H9 (cell line): ENCODE data around the gene JAG2. TPM values are rescaled to one million over a fixed set of nuclear protein-coding genes. Genes with fewer than 3 reads are reported as not detected.

Experiments used
- DNase-seq: peaks from one replicate; pipeline ENCODE4 v3.0.0-alpha.2; 2017
- H2AFZ ChIP-seq: one replicate; pipeline ENCODE4 v1.6.1; 2013; ENCODE audit warnings: mild to moderate bottlenecking, low read length, control low read depth, moderate library complexity
- H2AK5ac ChIP-seq: 2 replicates; pipeline ENCODE4 v1.6.1; 2013; ENCODE audit warnings: low read length, control low read depth, mixed read lengths; ENCODE audit not compliant: insufficient read length
- H2BK120ac ChIP-seq: one replicate; pipeline ENCODE4 v1.6.1; 2013; ENCODE audit warnings: low read depth, mild to moderate bottlenecking, low read length, control low read depth, inconsistent platforms; ENCODE audit not compliant: poor library complexity, severe bottlenecking
- H2BK12ac ChIP-seq: 2 replicates; pipeline ENCODE4 v1.6.1; 2013; ENCODE audit warnings: low read length, control low read depth, mixed read lengths, low read depth; ENCODE audit not compliant: insufficient read length
- H2BK15ac ChIP-seq: 2 replicates; pipeline ENCODE4 v1.6.1; 2013; ENCODE audit warnings: low read depth, low read length, control low read depth
- H2BK20ac ChIP-seq: one replicate; pipeline ENCODE4 v1.6.1; 2013; ENCODE audit warnings: low read depth, mild to moderate bottlenecking, low read length, control low read depth, inconsistent platforms; ENCODE audit not compliant: poor library complexity, severe bottlenecking
- H2BK5ac ChIP-seq: 2 replicates; pipeline ENCODE4 v1.6.1; 2013; ENCODE audit warnings: low read length, control low read depth, mixed read lengths; ENCODE audit not compliant: insufficient read length
- H3K14ac ChIP-seq: 2 replicates; pipeline ENCODE4 v1.6.1; 2013; ENCODE audit warnings: low read length, control low read depth; ENCODE audit not compliant: insufficient read depth
- H3K18ac ChIP-seq: 2 replicates; pipeline ENCODE4 v1.6.1; 2013; ENCODE audit warnings: low read depth, mild to moderate bottlenecking, mixed read lengths, low read length, control low read depth; ENCODE audit not compliant: insufficient read length
- H3K23ac ChIP-seq: 2 replicates; pipeline ENCODE4 v1.6.1; 2013; ENCODE audit warnings: low read length, control low read depth, mixed read lengths, low read depth; ENCODE audit not compliant: insufficient read length
- H3K23me2 ChIP-seq: 2 replicates; pipeline ENCODE4 v1.6.1; 2013; ENCODE audit warnings: low read depth, mild to moderate bottlenecking, mixed read lengths, low read length, control low read depth; ENCODE audit not compliant: insufficient read length, poor library complexity, severe bottlenecking
- H3K27ac ChIP-seq: 2 replicates; pipeline ENCODE4 v1.5.1; 2013; ENCODE audit warnings: low read length, control low read depth, mixed read lengths, low read depth; ENCODE audit not compliant: insufficient read length
- H3K27me3 ChIP-seq: 2 replicates; pipeline ENCODE4 v1.6.1; 2013; ENCODE audit warnings: low read length, control low read depth, inconsistent platforms; ENCODE audit not compliant: insufficient read depth
- H3K4ac ChIP-seq: 2 replicates; pipeline ENCODE4 v1.6.1; 2013; ENCODE audit warnings: low read depth, mild to moderate bottlenecking, control low read depth, inconsistent platforms, low read length, moderate library complexity
- H3K4me1 ChIP-seq: 2 replicates; pipeline ENCODE4 v1.6.1; 2013; ENCODE audit warnings: low read length, control low read depth, inconsistent platforms; ENCODE audit not compliant: insufficient read depth
- H3K4me2 ChIP-seq: 2 replicates; pipeline ENCODE4 v1.6.1; 2013; ENCODE audit warnings: low read length, control low read depth, mixed read lengths; ENCODE audit not compliant: insufficient read length, insufficient read depth
- H3K56ac ChIP-seq: 2 replicates; pipeline ENCODE4 v1.6.1; 2013; ENCODE audit warnings: low read depth, mild to moderate bottlenecking, mixed read lengths, low read length, control low read depth; ENCODE audit not compliant: insufficient read length
- H3K79me1 ChIP-seq: 2 replicates; pipeline ENCODE4 v1.6.1; 2013; ENCODE audit warnings: low read depth, mild to moderate bottlenecking, moderate library complexity, low read length, control low read depth, inconsistent platforms; ENCODE audit not compliant: insufficient read depth, poor library complexity, severe bottlenecking
- H3K79me2 ChIP-seq: 2 replicates; pipeline ENCODE4 v1.6.1; 2013; ENCODE audit warnings: low read length, control low read depth, inconsistent platforms; ENCODE audit not compliant: insufficient read depth
- H3K9ac ChIP-seq: 2 replicates; pipeline ENCODE4 v1.6.1; 2013; ENCODE audit warnings: low read length, control low read depth, mixed read lengths; ENCODE audit not compliant: insufficient read length; ENCODE audit errors: extremely low read depth
- H3K9me3 ChIP-seq: one replicate; pipeline ENCODE4 v1.6.1; 2013; ENCODE audit warnings: low read depth, low read length, inconsistent platforms; ENCODE audit not compliant: control insufficient read depth
- H3T11ph ChIP-seq: one replicate; pipeline ENCODE4 v1.6.1; 2013; ENCODE audit warnings: mild to moderate bottlenecking, low read length, control low read depth, inconsistent platforms
- H4K20me1 ChIP-seq: one replicate; pipeline ENCODE4 v1.6.1; 2013; ENCODE audit not compliant: control insufficient read depth, insufficient read length, insufficient read depth
- H4K5ac ChIP-seq: 2 replicates; pipeline ENCODE4 v1.6.1; 2013; ENCODE audit warnings: low read depth, mild to moderate bottlenecking, mixed read lengths, low read length, control low read depth; ENCODE audit not compliant: insufficient read length
- H4K8ac ChIP-seq: replicated peaks from 2 replicates; pipeline ENCODE4 v1.6.1; 2013; ENCODE audit warnings: low read length, control low read depth, mixed read lengths, low read depth; ENCODE audit not compliant: insufficient read length
- H4K91ac ChIP-seq: 2 replicates; pipeline ENCODE4 v1.6.1; 2013; ENCODE audit warnings: low read depth, mild to moderate bottlenecking, moderate library complexity, mixed read lengths, low read length, control low read depth; ENCODE audit not compliant: insufficient read length
- H3K27ac Mint-ChIP-seq, 3 experiments: 2 replicates in 2 of 3; 3 replicates in 1 of 3; pipeline ENCODE4 v1.8.0; 2020 to 2021; ENCODE audit warnings: mixed read lengths in 3 of 3, mild to moderate bottlenecking in 1 of 3, moderate library complexity in 1 of 3
- H3K27me3 Mint-ChIP-seq: 2 replicates; pipeline ENCODE4 v1.8.0; 2021; ENCODE audit warnings: low read depth, mild to moderate bottlenecking, moderate library complexity, mixed read lengths
- H3K36me3 Mint-ChIP-seq, 3 experiments: 2 replicates in 2 of 3; 3 replicates in 1 of 3; pipeline ENCODE4 v1.8.0; 2020 to 2021; ENCODE audit warnings: low read depth in 3 of 3, mixed read lengths in 3 of 3; ENCODE audit not compliant: insufficient read depth in 1 of 3
- H3K4me1 Mint-ChIP-seq, 2 experiments: 2 replicates each; pipeline ENCODE4 v1.8.0; 2020; ENCODE audit warnings: mixed read lengths in 2 of 2
- H3K4me3 Mint-ChIP-seq, 2 experiments: 2 replicates in 1 of 2; 3 replicates in 1 of 2; pipeline ENCODE4 v1.8.0; 2020 to 2021; ENCODE audit warnings: mild to moderate bottlenecking in 2 of 2, mixed read lengths in 2 of 2, moderate library complexity in 1 of 2
- H3K9me3 Mint-ChIP-seq, 2 experiments: 2 replicates in 1 of 2; 3 replicates in 1 of 2; pipeline ENCODE4 v1.8.0; 2020; ENCODE audit warnings: mild to moderate bottlenecking in 2 of 2, mixed read lengths in 2 of 2, moderate library complexity in 1 of 2
- CTCF ChIP-seq: fragments of 200-600 bp; sonication (generic); conservative IDR thresholded peaks from 3 replicates; pipeline ENCODE4 v1.8.0; 2021; ENCODE audit warnings: antibody characterized with exemption, mild to moderate bottlenecking
- WGBS: extraction: QIAGEN DNeasy Blood & Tissue Kit; methylation state at CpG from one replicate; pipeline ENCODE4 v1.1.7; 2013; ENCODE audit warnings: missing lambda C conversion rate, low lambda C conversion rate, mixed read lengths; ENCODE audit not compliant: insufficient read length; ENCODE audit errors: extremely low coverage; 5-methylcytosine and 5-hydroxymethylcytosine counted together
- total RNA-seq: library from RNA; stranded (reverse); gene quantifications from 2 replicates; pipeline ENCODE4 v1.2.1, GENCODE V29; 2021

Gene JAG2
- total RNA-seq, 1 experiment from 2014 or later = 11.4 TPM

- Mint-ChIP-seq H3K4me3 (no peak overlapping the region), H3K4me1 (peaks cover 5 to 31% of the 10 kb centered on the region in 2 experiments), H3K36me3 (no peaks in the 10 kb centered on the region), H3K27me3 (peaks cover 5% of the 10 kb centered on the region), H3K9me3 (no peaks in the 10 kb centered on the region), H3K27ac (no peak overlapping the region)
- Histone ChIP-seq H2BK12ac (no peak overlapping the region), H3T11ph (no peak overlapping the region), H3K18ac (no peak overlapping the region), H3K9me3 (no peaks in the 10 kb centered on the region), H2AFZ (no peak overlapping the region), H3K4me1 (no peaks in the 10 kb centered on the region), H3K4ac (no peak overlapping the region), H3K23me2 (no peaks in the 10 kb centered on the region), H4K20me1 (no peaks in the 10 kb centered on the region), H3K56ac (no peak overlapping the region), H2BK15ac (no peak overlapping the region), H2BK5ac (no peak overlapping the region), H3K79me2 (no peaks in the 10 kb centered on the region), H2BK120ac (no peak overlapping the region), H3K9ac (no peak overlapping the region), H4K91ac (no peak overlapping the region), H4K8ac (no peak overlapping the region), H3K23ac (no peak overlapping the region), H2AK5ac (no peak overlapping the region), H3K4me2 (no peak overlapping the region), H3K27me3 (no peaks in the 10 kb centered on the region), H2BK20ac (no peak overlapping the region), H3K79me1 (no peaks in the 10 kb centered on the region), H3K27ac (no peak overlapping the region), H4K5ac (no peak overlapping the region), H3K14ac (no peak overlapping the region)
- WGBS = no CpG with 5 or more reads among the region's 12 CpGs
- TF ChIP-seq CTCF = no peak
- no peak for DNase-seq
Measured at GRCh38 chr14:105160776-105161175, 7.8 kb downstream of the JAG2 start.
